SK-N-SH (cell line): ENCODE data around the gene WFDC9.

Experiments
- CTCF ChIP-seq: fragments of 200-600 bp; sonication (generic); IDR thresholded peaks from 2 replicates; pipeline ENCODE4 v1.6.1; 2017; ENCODE audit warnings: antibody characterized with exemption, mild to moderate bottlenecking, moderate library complexity
- GABPA ChIP-seq: IDR thresholded peaks from 2 replicates; pipeline ENCODE4 v1.4.0; 2012; ENCODE audit warnings: low read depth, mild to moderate bottlenecking
- RAD21 ChIP-seq: IDR thresholded peaks from 2 replicates; pipeline ENCODE4 v1.6.1; 2012; ENCODE audit warnings: mild to moderate bottlenecking, low read length
- TAF1 ChIP-seq: IDR thresholded peaks from 2 replicates; pipeline ENCODE4 v1.6.1; 2012; ENCODE audit warnings: low read depth, mild to moderate bottlenecking, low read length, moderate library complexity, borderline replicate concordance
- TCF12 ChIP-seq: IDR thresholded peaks from 2 replicates; pipeline ENCODE4 v1.4.0; 2012
- TF ChIP-seq, protein P1 (sequence below): IDR thresholded peaks from 2 replicates; pipeline ENCODE4 v1.4.0; 2012; ENCODE audit warnings: low read depth, borderline replicate concordance
- TF ChIP-seq, protein P2 (sequence below): IDR thresholded peaks from 2 replicates; pipeline ENCODE4 v1.4.0; 2012; ENCODE audit warnings: low read depth

GRCh38 chr20:45589725-45590124, 41.4 kb downstream of the WFDC9 start:
- TF ChIP-seq CTCF (no peak), RAD21 (no peak), GABPA (no peak), TAF1 (no peak), TCF12 (no peak)
- TF ChIP-seq, protein P1, sequence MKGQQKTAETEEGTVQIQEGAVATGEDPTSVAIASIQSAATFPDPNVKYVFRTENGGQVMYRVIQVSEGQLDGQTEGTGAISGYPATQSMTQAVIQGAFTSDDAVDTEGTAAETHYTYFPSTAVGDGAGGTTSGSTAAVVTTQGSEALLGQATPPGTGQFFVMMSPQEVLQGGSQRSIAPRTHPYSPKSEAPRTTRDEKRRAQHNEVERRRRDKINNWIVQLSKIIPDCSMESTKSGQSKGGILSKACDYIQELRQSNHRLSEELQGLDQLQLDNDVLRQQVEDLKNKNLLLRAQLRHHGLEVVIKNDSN, result no peak
- TF ChIP-seq, protein P2, sequence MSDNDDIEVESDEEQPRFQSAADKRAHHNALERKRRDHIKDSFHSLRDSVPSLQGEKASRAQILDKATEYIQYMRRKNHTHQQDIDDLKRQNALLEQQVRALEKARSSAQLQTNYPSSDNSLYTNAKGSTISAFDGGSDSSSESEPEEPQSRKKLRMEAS, result no peak
